GM18861 (cell line): ENCODE data around the gene ZAR1L.

Source experiments
- ATAC-seq: cut with Tn5 transposase; IDR thresholded peaks from one replicate; pipeline ENCODE4 v1.9.1; 2021; ENCODE audit not compliant: unreplicated experiment

The ZAR1L gene

DNA sequence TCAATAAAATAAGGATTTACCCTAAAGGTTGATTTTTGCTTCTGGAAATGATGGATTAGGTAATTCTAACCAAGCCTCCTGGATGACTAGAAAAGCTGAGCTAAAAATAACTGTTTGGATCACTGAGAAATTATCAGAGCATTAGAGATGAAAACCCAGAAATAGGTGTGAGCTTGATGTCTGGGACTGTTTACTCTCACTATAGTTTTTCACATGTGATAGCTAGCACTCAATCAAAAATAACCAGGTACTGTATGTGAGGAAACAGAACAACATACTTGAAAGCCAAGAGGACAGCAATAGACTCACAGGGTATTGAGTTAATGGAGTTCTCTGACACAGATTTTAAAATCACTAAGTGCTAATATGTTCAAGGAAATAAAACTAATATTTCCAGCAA, 9.5 kb downstream of the ZAR1L start:
- no peak for ATAC-seq

DNA sequence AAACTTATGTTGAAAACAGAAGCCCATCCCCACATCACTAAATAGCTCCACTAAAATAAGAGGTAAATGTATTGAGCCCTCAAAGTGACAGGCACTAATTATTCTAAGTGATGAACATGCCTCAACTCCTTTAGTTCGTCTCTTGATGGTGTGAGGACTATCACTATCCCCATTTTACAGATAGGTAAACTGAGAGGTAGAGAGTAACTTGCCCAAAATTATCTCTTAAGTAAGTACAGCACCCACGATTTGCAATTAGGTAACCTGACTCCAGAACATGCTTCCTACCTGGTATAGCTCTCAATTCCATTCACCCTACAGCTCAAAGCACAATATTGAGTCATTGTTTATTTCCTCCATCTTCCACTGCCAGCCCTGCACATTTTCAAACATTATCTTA, 12.7 kb downstream of the ZAR1L start:
- ATAC-seq = no peak

DNA sequence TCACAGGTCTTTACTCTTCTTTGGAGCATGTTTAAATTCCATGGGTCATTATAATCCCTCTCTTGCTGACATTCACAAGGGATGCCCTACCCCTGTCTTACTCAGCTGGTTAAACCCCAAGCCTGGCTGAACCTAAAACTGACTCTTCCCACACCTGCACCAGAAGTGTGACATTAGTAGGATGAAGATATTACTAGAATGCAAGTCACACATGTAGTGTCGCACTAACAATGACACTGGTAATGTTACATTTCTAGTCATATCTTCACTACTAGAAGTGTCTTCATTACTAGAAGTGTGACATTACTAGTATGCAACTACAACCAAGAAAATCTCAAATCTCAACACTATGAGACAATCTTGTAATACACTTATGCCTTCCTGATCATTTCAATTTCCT, 14.2 kb downstream of the ZAR1L start:
- no peak for ATAC-seq

DNA sequence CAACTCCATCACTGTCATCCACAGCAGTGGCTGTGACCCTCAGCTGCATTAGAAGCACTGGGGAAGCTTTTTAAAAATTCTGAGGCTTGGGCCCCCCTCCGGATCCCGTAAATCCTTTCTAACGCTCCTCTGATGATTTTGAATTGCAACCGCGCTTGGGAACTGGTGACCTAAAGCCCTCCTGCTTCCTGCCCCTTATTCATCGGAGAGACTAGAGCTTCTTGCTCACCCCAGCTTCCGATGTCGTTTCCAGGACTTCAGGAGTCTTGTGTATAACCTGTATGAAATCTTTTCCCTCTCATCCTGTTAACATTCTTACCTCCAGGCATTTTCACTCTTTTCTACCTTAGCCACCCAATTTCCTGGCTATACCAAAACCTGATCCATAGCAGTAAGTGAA, 14.8 kb downstream of the ZAR1L start:
- ATAC-seq = no peak

DNA sequence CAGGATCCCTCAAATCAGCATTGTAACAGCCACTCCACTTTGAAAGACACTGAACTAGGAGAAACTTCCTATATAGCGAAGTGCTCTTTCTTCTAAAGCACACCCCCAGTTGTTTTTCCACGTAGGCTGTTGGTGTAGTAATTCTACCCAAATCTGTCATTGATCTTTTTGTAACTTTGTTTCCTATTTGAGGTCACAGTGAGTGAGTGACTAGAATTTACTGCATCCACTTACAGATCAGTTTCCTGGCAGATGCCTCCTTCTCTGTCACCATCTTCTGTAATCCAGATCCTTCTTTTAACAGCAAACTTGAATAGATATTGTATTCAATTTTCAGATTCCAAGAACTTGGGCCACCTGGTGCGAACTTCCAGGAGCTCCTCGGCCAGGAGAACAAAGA, 15.3 kb downstream of the ZAR1L start:
- ATAC-seq = no peak

DNA sequence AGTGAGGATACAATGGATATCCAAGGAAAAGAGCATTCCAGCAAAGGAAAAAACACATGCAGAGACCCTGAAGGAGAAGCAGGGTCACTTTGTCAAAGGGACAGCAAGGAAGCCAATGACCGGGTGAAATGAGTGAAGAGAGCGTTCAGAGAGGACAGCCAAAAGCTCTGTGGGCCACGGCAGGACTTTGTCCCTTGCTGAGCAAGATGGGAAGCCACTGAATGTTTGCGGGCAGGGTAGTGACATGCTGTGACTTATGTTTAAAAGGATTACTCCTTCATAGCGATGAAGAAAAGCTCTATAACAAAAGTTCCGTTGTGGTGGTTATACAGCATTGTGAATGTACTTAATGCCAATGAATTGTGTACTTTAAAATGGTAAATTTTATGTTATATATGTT, 16.5 kb downstream of the ZAR1L start:
- no peak for ATAC-seq

DNA sequence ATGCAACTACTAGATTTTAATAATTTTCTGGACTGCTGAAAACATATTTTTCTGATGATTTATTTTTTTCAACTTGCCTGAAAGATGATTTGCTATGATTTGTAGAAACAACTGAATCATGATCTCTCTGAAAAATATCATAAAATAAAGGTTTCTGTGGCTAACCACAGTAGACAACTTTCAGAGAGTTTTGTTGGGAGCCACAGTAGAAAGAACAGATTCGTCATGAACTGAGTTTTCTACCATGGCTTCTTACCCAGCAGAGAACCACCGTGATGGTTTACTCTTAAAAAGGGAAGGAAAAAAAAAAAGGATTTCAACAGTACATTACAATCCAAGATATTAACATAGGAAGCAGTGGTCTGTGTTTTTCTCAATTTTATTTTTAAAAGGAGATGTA, 18.0 kb downstream of the ZAR1L start:
- ATAC-seq = no peak

DNA sequence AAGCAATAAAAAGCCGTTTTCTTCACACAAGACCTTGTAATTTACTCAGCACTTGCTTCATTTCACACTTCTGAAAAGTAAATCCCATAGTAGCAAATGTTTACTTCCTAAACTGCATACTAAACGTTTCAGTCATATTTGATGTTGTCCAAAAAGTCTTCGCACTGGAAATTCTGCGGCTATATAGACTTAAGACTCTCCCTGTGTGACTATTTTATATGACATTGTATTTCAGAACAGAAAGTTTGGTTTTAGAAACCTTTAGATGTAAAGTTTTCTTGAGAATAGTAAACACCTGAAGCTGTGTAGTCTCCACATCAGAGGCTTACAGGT, 29.6 kb downstream of the ZAR1L start:
- no peak for ATAC-seq

DNA sequence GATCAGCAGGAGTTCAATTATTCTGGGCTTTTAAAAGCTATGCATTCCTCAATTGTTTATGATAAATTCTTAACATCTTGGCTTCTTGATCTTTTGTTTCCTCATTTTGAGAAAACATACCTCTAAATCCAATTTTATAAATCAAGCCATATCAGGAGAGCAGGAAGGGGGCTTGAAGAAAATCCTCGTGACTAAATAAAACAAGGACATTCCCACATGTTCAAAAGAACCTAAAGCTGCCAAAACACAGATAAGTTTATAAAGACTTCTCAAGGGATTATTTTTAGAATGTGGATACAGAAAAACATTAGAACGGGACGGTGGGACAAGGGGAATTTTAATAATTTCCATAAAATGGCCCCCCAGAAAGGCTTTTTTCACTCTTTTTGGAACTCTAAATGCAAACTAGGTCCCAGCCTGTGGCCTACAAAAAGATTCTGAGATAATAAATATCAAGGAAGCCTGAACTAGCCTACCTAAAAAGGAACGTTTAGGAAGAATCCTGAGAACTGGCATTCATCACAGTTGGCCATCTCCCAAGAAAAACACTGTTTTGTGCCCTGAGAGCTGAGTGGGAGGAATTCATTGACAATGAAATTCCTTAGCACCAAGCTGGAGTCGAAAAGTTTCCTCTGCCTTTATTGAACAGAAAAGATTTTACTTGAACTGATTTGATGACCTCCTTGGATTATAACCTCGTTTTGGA, 30.1 kb downstream of the ZAR1L start:
- ATAC-seq = no peak

DNA sequence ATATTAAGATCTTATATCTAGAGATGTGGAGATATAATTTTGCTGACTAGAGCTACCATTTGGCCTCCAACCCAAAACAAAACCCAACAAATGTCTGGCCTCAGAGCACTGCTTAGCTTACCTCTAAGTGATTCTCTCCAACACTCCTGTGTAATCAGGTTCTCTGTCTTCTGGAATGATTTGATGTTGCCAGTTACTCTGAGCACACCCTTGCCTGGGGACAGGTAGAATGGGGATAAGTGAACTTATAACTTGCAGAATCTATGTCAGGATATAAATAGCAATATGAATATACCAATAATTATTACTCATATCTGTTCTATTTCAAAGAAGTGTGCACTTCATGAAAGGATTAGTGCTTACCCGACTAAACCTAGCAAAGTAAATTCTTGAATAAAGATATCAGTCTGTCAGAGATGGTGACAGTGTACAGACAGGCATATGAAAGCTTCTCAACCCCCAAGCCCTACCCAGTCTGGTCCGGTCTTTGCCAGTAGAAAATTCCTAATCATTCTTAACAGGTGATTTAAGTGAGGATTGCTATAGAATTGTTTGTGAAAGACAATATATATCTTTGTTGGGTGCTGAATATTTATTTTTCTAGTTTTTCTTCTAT, 33.0 kb downstream of the ZAR1L start:
- no peak for ATAC-seq

DNA sequence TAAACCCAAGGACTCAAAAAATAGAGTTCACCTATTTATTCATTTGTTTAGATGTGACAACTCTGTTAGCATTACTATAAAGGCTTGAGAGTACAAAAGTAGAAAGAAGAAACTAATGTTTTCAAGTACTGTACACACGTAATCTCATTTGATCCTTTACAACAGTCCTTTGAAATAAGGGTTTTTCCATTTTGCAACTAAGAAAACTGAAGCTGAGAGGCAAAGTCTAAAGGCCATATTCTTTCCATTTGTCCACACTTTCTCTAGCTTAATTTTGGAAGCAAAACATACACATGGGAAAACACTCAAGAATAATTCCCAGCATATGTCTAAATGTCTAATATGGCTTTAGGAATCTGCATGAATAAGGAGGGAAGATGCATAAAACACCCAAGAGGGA, 34.1 kb downstream of the ZAR1L start:
- ATAC-seq = no peak

DNA sequence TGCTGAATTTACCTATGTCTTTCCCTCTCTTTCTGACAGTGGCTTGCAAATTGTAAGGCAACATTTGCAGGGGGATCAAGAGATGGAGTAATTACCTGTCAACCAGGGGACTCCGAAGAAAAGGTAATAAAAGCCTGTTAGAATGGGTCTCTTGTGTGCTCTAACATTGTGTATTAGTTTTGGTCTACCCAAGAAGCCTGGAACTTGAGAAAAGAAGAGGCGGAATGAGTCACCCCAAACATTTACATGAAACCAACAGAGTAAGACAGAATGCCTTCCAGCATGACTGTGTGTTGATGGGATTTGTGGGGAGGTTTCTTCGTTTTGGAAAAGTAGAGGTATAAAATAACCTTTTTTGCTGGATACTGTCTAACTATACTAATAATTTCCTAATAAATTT, 36.7 kb downstream of the ZAR1L start:
- ATAC-seq = no peak

DNA sequence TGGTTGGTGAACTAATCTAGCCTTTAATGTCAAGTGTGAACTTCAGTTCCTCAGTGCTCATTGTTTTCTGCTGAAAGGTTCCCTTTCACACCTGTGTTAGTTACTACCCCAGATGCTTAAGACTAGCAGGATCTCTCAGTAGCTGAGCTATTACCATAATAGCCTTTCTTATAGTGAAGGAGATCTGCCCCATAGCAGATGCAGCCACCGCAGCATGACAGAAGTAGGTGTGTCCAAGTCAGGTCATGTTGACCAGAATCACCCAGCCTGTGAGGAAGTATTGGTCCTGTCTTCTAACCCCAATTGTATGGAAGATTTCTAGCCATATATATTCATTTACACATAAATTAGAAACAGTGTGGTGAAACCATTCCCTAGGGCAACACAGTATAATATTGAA, 37.3 kb downstream of the ZAR1L start:
- ATAC-seq = no peak

DNA sequence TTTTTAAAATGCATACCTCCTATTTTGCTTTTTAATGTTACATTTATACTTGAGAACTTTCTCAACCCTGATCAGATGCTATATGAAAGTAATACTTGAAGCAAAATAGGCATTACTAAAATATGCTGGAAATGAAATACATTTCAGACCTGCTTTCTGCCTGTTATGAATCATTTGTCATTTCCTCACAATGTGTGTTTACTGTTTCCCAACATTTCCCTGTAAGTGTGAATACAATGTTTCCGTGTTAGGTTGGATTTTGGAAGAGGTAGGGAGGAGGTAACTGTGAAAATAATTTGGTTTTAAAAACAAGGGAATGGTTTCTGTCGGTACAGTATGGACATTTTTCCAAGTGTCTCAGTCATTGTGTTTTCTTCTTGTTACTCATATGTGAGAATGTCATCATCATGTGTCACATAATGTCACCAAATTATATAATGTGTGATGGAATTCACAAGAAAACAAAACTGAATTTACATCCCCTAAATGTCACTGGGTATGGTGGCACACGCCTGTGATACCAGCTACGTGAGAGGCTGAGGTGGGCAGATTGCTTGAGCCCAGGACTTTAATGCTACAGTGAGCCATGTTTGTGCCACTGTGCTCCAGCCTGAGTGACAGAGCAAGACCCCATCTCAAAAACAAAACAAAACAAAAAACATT, 43.0 kb downstream of the ZAR1L start:
- no peak for ATAC-seq

DNA sequence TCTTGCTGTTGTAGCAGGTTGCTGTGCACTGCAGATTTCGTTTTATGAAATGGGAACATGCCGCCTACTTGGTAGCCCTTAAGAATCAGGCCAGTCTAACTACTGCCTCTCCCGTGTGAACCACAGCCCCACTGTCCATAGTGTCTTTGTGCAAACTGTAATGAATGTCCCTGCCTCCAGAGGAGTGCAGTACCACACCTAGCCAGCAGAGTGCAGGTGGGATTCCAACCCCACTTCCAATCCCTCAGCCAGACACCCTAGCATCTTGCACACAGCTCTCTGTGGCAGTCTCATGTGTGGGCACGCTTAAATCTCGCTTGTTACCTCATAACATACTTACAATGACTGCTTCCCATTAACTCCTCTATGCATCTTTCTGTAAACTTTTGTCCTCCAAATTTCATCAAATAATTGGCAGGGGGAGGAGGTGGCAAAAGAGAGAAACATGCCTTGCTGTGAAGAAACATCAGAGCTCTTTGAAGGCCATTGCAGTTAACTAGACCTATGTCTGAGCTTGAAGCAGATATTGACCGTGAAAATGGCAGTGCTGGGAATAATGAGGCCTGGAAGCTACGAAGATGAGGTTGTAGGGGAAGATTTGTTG, 47.2 kb downstream of the ZAR1L start:
- peak; percentile 79 for ATAC-seq

DNA sequence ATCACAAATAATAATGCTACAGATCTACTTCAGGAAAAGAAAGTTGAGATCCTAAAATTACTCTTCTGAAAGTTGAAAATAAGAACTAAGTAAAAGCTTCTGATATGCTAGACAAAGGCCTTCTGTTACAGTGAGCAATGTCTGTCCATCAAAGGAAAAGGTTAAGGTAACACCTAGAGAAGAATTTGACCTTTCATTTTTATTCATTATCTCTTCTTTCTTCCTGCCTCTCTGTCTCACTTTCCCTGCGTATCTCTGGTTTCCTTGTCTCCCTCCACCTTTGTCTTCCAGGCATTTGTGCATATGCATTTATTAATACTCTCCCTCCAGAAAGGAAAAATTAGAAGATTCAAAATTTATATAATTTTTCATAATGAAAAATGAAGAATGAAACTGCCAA, 49.0 kb downstream of the ZAR1L start:
- no peak for ATAC-seq

DNA sequence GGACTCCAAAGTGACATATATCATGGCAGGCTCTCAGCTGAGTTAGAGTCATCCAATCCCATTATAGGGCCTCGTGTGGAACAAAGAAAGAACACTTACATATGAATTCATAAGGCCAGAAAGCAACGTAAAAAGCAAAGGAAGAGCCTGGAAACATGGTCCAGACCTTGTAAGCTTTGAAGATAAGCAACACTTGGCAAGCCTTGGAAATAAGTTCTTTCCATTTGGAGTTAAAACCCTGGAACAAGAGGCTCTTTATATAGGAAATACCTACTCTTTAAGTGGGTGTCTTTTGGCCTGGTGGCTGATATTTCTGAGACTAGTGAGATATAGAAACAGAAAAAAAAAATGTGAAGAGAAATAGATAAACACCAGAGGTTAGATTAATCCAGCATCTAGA, 49.4 kb downstream of the ZAR1L start:
- no peak for ATAC-seq

DNA sequence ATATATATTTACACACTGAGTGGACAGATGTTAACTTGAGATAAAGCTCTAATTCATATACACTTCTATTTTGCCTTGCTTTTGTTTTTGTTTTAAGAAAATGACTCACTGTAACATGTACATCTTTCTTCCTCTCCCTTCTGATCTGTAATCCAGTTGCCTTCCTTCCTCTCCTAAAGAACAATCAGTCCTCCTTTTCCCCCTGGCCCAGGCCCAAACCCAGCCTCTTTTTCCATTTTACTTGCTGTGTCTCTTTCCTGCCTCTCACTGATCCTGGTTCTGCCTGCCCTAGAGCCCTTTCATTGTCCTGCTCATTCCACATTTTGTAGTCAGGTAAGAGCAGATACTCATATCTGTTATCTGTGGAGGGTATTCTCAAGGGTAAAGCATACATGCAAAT, 50.8 kb downstream of the ZAR1L start:
- no peak for ATAC-seq

DNA sequence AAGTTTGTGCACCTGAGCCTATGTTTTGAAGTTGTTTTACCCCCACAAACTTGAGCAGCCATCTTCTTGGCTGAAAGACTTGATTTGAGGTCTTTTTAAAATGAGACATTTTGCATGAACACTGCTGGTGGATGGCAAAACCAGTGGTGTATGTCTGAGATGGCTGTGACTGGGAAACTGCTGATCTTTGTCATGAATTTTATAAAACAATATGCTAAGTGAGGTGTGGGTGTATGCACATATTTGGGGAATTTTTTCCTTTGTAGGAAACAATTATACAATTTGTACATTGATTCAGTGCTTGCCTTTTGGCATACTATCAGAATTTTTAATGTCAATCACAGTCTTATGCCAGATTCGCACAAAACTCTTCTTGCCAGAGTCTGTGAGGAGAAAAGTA, 52.5 kb downstream of the ZAR1L start:
- no peak for ATAC-seq

DNA sequence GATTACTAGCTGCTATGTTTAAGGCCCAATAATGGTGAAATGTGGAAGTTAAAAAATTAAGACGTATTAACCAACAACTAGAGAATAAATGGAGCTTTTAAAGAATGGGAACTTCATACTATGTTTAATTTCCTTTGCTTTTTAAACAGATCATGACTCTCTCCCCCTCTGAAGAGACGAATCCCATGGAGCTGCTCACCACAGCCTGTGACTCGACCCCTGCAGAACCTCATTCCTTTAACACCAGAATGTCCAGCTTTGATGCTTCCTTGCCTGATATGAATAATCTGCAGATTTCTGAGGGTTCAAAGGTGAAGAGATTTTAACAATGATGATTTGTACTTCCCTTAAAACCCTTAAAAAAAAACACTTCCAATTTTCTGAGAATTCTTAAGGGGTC, 53.0 kb downstream of the ZAR1L start:
- no peak for ATAC-seq

DNA sequence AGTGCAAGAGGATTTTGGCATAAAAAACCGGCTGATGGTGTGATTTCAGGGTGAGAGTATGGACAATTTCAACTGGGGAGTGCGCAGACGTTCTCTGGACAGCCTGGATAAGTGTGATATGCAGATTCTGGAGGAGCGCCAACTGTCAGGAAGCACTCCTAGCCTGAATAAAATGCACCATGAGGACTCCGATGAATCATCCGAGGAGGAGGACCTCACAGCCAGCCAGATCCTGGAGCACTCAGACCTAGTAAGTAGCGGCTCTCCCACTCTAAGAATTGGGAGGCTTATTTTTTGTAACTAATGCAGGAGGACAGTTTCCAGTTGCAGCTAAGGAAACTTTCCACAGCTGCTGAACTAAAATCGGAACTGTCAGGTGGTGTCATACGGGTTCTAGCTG, 53.6 kb downstream of the ZAR1L start:
- ATAC-seq = no peak

DNA sequence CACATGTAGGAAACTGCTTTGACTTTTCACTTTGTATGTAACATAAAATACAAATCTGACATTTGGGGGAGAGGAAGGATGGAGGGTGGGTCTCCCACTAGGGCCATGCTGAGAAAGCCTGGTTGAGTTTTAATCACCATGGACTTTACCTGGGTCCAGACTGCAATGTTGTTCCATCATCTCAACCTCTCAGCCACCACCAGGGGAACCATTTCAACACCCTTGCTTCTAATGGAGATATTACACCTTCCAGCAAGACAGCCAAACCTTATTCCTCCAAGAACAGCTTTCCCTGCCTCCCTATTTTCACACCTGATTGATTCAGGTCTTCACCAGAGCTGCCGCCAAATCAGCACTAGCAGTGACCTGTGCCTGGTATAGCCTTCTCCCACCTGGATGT, 56.0 kb downstream of the ZAR1L start:
- ATAC-seq = no peak
